Activated CD4-positive, alpha-beta T cell treated with anti-CD3 and anti-CD28 coated beads for 24 hours (primary cell): ENCODE results near the gene PRR20G.
"Not testable (repeated sequence)": the region's sequence is repeated elsewhere in the genome, so short reads cannot be mapped to it uniquely, and the experiment has no call there.

Experiments used
- DNase-seq, 2 donors: peaks; one replicate each; pipeline ENCODE4 v3.0.0-alpha.2; 2020; ENCODE audit warnings: low read depth in 2 of 2

Gene PRR20G

GRCh38 chr3:127299276-127299675 lies 11.4 kb upstream of the PRR20G start:
- no peak for DNase-seq

DNA sequence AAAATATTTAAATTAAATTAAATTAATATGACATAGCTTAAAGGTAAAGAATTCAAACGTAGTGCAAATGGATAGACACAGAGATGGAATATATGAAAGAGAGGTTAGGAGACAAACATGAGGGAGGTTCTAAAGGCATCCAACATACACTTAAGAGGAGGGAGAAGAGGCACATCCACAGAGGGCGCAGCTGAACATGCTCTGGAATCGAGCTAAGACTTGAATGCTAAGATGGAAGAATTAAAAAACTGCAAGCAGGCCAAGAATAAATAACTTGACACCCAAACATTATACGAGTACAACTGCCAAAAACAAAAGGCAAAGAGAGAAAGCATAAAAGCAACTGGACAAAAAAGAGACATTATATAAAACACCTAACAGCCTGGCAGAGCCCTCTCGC lies 9.1 kb upstream of the PRR20G start:
- no peak for DNase-seq

DNA sequence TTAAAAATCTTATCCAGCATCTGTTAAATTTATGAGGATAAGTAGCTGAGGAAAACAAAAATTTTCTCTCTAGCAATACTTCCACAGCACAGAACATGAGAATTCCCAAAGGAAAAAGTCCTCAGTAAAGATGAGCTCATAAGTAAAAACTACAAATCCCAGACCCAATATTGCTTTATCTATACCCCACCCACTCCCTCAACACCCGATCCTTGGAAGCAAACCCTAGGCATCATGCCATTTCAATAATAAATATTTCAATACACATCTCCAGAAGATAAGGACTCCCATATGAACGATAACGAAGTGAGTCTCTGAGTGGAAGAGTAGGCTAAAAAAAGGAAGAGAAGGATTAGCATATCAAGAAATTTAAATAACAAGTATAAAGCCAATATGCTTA lies 8.3 kb upstream of the PRR20G start:
- no peak for DNase-seq

DNA sequence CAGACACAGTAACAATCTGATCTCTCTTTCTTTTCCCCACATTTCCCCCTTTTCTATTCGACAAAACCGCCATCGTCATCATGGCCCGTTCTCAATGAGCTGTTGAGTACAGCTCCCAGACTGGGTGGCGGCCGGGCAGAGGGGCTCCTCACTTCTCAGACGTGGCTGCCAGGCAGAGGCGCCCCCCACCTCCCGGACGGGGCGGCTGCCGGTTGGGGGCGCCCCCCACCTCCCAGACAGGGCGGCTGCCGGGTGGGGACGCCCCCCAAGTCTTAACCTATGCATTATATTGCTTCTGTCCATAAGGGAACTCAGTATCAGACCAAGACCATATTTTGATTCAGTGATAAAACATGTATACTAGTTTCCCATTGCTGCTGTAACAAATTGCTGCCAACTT lies 5.8 kb upstream of the PRR20G start:
- not testable (repeated sequence) for DNase-seq

GRCh38 chr3:127291611-127292010 lies 3.8 kb upstream of the PRR20G start:
- no peak for DNase-seq

GRCh38 chr3:127291114-127291513 lies 3.3 kb upstream of the PRR20G start:
- DNase-seq: no peak

- no peak for DNase-seq
Observed at GRCh38 chr3:127289706-127290575, 2.1 kb upstream of the PRR20G start.

DNA sequence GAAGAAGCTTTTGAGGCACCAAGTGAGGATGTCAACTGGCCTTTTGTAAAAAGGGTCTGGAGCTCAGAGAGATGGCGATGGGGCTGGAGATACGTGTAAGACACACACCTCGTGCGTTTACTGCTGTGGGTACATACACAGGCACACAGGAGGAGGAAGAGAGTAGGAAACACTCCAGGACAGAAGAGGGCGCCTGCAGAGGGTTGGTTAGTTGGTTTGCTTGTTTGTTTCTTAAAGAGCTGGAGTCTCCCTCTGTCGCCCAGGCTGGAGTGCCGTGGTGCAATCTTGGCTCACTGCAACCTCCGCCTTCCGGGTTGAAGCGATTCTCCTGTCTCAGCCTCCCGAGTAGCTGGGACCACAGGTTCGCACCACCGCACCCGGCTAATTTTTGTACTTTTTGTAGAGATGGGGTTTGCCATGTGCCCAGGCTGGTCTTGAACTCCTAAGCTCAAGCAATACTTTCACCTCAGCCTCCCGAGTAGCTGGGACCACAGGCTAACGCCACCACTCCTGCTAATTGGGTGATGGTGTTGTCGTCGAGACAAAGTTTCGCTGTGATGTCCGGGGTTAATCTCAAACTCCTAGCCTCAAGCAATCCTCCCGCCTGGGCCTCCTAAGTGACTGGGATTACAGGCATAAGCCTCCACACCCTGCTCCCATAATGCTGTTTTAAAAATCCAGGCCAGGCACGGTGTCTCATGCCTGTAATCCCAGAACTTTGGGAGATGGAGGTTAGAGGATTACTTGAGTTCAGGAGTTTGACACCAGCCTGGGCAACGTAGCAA lies 1.3 kb upstream of the PRR20G start:
- DNase-seq: no peak

DNA sequence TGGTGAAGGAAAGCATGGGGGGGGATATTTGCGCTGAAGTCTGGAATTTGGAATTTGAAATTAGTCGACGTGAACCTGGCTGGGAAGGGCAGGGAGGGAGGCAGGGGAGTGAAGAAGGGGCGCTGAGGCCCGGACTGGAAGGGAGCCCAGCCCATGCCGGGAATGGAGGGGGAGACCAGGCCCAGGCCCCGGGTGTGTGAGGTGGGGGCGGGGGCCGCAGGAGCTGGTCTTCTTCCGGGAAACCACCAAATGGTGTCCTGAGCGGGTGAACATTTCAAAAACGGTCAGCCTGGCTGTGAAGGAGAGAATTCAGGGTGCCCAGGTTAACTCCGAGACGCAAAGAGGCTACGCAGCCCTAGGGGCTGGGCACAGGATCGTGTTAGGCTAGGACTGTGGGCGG lies 497 bp upstream of the PRR20G start:
- DNase-seq: no peak

- DNase-seq: no peak
Observed at GRCh38 chr3:127286571-127287140, 1.2 kb downstream of the PRR20G start.

- no peak for DNase-seq
Observed at GRCh38 chr3:127284258-127284657, 3.6 kb downstream of the PRR20G start.

GRCh38 chr3:127277561-127277960 lies 10.3 kb downstream of the PRR20G start:
- no peak for DNase-seq

DNA sequence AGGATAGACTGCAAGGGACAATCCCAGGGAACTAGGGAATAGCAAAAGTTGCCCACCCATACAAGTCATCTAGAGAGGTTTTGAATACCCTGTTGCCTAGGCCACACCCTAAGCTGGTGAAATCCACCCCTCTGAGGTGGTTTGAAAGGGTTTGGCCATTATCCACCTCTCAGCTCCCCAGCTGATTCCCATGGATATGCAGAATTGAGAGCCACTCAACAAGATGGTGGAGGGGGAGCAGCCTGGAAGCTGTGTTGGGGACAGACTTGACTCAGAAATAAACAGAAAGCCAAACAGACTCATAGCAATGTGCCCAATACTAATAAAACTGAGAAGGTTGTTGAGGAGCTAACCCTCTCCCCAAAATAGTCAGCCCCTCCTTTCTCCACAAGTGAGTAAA lies 10.9 kb downstream of the PRR20G start:
- no peak for DNase-seq

DNA sequence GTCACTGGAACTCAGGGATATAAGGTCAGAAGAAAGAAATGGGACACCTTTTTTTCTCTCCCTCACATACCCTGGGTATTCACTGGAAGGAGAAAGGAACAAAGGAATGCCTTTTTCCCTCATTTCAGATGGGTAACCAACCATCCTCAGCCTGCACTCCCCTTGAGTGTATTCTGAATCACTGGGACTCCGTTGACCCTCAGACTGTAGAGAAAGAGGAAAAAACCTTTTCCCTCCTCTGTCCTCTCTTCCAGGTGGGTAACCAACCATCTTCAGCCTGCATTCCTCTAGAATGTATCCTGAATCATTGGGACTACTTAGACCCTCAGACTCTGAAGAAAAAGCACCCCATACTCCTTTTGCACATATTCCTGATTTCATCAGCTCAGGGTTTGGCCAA lies 11.4 kb downstream of the PRR20G start:
- DNase-seq: no peak

DNA sequence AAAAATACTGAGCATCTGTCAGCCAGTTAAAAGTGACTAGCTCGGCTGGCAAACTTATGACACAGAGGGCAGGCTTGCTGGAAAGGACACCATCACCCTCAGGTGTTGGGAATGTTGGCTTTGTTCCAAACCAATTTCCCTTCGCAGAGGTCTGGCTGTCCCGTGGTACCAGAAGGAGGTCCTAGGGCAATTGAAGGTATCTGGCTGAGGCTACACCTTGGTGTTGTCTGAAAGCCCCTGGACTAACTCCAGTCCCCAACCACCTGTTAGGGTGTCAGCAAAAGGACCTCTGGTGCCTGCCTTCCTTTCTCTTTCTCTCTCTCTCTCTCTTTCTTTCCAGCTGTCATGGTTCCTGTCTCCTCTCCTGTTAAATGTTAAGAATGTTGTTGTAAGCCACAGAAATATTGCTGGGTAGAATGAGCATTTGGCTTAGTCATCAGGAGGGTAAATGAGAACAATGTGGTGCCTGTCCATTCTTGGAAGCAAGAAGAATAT lies 12.5 kb downstream of the PRR20G start:
- no peak for DNase-seq

- no peak for DNase-seq
Observed at GRCh38 chr3:127274200-127274760, 13.6 kb downstream of the PRR20G start.

- no peak for DNase-seq
Observed at GRCh38 chr3:127273206-127273605, 14.6 kb downstream of the PRR20G start.

GRCh38 chr3:127266186-127266585 lies 21.7 kb downstream of the PRR20G start:
- DNase-seq: no peak

DNA sequence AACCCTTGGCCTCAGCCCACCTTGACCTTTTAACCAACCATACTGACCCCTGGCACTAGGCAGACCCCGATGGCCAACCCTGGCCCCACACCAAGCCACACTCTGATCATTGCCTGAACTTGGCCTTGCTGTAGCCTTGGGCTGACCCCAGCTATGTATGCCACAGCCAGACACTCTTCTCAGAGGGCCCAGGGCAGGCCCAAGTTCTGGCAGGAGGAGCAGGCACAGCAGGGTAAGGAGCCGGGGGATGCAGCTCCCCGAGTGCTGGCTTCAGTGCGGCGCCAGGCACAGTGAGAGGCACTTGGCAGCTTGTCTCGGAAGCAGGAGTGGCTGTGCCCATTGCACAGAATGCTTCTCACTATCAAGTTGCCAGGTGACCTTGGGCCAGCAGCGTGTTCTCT lies 22.3 kb downstream of the PRR20G start:
- DNase-seq: no peak

DNA sequence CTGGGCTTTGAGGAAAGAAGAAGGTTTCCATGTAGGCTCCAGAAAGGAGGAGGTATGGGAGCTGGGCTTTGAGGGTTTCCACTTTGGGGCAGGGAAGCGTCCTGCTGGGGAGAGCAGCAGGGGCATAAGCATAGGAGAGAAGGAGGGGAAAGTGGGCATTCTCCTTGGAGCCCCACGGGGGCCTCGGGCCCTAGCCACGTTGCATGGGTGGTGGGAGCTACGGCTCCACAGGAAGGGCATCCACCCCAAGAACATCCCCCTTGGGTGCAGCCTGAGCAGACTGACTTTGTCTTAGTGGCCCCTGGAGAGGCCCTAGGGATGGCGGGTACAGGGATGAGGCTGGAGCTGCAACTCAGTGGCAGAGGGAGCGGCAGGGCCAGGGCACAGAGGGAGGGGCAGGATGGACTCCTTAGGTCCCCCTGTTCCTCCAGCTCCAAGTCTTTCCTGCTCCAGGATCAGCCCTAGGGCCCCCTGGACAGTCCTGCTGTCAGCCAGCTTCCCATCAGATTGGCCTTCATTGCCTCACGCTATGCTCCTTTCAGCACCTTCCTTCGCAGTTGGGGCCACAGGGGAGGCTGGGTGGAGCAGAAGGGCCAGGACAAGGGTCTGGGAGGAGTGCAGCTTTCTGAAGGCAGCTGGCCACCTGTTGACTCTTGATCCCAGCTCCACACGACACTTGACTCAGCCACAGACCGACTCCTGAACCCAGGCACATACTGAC lies 22.9 kb downstream of the PRR20G start:
- no peak for DNase-seq

DNA sequence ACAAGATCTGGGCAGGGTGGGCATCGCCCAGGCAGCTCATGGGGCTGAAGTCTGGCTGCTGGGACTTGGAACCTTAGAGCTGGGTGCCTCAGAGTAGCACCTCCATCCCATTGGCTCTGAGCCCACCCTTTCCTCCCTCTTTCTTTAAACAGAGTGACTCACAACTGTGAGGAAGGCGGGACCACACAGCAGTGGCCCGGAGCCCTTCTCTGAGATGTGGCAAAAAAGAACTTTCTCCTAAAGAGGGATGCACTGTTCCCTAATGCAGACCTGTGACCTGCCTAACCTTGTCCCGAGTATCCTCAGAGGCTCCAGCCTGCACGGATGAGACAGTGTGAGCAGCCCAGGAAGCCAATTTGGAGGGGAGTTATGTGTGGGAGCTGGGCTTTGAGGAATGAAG lies 23.6 kb downstream of the PRR20G start:
- no peak for DNase-seq
